ENCODE data around the gene SETD7.

SETD7 gene

DNA sequence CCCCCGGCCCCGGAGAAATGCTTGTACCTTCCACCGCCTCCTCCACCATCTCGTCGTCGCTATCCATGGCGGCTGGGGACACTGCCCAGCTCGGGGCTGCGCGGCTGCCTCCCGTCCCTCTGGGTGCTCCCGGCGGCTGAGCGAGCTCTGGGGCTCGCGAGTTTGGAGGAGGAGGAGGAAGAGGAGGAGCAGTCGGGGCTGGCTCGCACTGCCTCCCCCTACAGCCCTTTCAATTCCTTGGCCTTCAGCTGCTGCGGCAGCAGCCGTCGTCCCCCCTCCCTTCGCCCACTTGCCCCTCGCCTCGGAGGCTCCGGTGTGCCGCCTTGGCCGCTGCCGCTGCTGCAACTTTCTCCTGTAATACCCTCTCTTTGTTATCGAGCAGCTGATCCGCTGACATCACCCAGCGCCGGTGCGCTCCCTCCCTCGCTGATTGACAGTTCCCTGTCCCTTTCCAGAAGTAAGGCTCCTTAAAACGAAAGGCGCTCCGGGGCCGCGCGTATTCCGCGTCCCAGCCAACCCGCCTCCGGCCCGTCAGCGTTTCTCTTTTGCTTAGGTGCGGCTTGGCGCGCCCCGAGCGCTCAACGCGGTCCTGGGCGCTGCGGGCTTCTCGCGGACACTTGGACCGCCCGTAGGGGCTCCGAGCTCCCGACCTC is at the start of gene SETD7:
TSS of gene SETD7 (minus strand) at position 149 of the 653 bp plus-strand sequence. CDS start at position 67, 82 bp downstream.
- peak; percentile 65 for DNase-seq

DNA sequence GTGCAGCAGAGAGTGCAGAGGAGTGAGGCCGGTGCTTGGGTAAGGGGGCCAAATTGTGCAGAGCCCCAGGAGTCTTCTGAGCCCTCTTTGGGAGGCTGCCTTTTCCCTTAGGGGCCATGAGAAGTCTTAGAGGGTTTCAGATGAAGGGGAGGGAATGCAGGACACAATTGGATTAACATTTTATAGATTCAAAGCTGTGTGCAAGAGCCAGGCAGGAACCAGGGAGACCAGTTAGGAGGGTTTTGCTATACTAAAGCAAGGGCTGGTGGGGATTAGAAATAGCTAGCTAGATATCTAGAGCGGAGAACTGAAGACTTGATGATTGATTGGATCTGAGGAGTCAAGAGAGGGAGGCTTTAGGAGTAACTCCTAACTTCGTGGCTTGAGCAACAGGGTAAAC is 49.5 kb upstream of the SETD7 start:
- no peak for DNase-seq

DNA sequence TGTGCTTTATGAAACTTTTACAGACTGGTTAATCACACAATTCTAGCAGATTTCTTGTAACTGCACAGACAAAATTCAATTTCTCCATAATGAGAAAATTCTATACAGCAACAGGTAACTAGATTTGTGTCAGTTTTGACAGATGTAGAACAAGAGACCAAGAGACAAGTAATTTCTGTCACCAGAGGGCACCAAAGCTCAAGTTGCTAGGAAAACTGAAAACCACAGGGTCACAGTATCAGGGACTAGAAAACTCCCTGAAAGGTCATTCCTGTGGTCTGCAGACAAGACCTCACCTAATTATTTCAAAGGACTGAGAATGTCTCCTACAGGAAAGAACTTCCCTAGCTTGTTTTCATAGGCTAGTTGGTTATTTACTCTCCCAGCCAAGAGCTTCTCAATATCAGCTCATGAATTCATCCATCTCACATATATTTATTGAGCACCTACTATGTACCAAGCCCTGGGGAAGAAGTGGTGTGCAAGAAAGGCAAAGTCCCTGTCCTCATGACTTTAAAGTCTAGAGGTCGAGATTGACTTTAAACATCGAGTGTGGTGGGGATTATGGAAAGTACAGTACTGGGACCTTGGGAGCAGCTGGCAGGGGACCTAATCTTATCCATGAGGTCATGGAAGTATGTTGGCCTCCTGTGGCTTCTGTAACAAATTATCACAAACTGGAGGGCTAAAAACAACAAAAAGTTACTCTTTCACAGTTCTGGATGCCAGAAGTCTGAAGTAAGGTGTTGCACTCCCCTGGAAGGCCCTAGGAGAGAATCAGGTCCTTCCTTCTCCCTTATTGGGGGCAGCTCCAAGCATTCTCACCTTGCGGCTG is 47.8 kb upstream of the SETD7 start:
- DNase-seq, result no peak

DNA sequence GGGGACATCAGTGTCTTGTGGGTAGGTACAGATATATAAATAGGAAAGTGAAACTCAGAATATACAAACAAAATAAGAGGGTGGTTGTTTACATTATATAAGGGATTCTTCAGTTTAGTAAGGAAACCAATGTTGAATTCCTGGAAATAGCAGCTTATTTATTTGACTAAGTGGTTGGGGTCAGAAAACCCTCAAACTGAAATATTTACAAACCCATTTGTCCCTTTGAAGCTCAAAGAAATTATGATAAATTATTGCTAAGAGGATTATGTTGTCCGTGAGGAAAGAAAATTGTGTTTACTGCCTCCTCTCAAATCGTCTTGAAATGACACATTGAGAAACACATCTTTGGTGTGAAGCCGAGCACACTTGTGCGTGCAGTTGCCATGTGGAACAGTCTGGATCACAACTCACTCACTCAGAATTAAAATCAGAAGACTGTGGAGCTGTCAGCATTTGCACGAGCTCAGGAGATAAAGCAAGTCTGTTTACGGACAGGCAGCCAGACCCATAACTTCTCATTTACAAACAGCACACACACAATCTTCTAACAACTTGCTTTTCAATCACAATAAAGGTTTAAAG is 46.8 kb upstream of the SETD7 start:
- DNase-seq, result no peak

DNA sequence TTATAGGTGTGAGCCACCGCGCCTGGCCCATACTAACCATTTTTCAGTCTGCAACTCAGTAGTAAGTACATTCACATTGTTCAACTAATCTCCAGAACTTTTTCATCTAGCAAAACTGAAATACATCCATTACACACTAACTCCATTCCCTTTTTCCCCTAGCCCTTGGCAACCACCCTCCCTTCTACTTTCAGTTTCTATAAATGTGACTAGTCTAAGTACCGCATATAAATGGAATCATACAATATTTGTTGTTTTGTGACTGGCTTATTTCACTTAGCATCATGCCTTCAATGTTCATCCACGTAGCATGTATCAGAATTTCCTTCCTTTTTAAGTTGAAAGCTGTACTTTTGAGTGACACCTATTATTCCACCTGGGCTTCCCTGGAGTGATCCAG is 44.6 kb upstream of the SETD7 start:
- DNase-seq, result no peak

DNA sequence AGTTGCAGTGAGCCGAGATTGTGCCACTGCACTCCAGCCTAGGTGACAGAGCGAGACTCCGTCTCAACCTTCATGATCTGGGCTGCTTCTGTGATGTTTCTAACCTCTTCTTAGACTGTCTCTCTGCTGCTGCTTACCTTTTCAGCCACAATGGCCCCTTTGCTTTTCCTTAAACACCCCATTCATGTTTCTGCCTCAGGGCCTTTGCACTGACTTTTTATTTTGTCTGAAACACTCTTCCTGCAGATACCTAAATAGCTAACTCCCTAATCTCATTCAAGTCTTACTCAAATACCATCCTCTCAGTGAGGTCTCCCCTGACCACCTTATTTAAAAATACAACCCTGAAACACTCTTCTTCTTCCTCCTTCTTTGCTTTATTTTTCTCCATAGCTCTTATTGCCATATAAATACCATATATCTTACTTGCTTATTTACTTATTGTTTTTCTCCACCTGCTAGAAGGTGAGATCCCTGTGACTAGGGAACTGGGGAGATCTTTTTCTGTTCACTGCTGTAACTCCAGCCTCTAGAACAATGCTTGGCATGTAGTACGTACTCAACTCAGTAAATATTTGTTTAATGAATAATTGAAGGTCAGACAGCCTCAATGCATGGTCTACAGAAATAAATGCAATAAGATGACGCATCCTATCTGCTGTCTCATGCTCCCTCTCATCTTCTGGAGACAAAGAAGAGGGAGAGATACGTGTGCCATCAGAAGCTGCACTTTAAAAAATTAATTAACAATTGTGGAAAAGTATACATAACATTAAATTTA is 43.8 kb upstream of the SETD7 start:
- no peak for DNase-seq

DNA sequence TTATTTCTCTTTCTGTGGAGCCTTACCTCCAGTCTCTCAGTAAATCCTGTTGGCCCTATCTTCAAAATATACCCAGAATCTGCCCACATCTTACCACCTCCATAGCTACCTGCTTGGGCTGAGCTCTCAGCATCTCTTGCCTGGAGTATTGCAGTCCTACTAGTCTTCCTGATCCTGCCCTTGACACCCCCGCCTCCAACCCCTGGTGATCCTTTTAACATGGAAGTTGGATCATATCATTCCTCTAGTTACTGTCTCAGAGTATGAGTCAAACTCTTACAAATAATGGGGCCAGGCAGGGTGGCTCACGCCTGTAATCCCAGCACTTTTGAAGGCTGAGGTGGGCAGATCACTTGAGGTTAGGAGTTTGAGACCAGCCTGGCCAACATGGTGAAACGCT is 43.1 kb upstream of the SETD7 start:
- DNase-seq, result no peak

DNA sequence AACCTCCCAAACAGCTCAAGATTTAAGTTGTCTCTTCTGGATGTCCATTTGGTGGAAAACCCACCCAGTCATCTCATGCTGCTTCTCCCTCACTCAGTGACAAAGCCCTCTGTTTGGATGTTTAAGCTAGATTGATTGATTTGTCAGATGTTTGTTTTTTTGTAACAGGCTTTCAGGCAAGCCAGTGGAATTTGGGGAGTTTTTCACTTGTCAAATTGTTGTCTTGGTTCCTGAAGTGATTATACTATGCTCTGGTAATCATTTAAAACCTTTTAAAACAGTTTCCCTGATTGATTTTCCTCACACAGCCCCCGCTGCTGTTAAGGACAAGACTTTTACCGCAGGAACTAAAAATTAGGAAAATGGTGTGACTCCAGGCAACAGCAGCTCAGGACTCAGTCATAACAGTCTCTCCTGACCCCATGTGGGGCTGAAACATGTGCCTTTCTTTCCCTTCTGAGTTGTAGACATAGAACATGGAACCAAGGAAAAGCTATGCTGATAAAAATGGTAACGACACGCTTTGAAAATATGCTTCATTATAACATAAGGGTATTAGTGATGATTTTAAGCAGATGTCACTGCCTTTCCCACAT is 40.8 kb upstream of the SETD7 start:
- no peak for DNase-seq

DNA sequence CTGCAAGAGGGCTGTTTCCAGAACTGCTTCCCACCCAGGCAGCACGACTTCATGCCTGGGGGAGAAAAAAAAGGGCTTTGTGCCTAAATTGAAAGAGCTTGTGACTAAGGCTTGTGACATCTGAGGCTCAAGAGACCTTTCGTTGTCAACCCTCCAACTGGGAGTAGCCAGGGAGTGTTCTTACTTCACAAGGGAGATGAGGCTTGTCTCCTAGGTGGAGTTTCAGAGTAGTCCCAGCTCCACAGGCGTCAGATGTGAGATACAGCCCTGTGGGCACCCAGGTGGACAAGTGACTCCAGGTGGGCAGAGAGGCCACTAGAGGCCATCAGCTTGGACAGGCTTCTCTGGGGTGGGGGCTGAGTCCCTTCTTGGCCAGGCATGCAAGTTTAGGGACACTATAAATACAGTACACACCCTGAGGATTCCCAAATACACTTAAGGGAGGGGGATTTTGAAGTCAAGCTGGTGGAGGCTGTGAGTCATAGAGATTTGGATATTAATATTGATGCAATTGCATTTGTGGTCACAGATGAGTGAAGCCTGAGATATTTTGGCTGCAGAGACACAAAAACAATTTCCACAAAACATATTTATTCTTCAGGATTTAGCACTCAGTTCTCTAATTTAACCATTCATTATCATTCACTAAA is 40.1 kb upstream of the SETD7 start:
- no peak for DNase-seq

DNA sequence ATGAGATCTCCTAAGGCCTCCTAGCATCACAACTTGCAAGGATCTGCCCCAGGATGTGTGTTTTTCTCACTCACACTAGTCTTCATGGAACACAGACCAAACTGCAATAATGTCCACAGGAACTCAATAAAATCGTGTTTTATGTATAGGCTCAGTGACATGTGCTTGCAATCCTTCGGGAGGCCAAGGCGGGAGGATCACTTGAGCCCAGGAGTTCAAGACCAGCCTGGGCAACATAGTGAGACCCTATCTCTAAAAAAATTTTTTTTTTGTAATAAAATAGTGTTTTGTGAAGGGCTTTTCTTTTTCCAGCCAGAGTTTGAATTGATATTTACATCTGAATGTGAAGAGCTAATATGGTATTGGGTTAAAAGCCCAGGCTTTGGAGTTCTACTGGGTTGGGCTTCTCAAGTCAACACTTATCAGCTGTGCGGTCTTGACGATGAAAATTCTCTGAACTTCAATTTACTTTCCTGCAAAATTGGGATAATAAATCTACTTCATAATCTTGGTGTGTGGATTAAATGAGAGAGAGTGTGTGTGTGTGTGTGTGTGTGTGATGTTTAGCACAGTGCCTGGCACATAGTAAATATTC is 38.7 kb upstream of the SETD7 start:
- no peak for DNase-seq

DNA sequence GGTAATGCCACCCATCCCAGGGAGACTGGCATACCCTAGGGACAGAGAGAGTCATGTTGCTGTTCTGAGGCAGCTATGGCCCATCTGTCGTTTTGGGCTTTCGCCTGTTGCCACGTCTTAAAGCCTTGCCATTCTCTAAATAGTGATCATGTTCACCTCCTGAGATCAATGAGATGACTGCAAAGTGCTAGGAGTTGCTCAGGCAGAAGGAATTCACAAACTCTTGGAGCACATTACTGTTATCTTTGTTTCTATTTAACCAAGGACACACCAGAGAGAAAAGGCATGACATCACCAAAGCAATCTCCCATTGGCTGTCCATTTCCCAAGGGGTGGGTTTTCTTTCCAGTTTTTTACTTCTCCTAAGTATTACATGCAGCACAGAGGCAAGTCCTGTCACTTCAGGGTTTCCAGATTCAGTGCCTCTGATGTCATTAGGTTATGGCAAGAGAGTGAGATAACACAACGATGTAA is 37.1 kb upstream of the SETD7 start:
- DNase-seq, result no peak

DNA sequence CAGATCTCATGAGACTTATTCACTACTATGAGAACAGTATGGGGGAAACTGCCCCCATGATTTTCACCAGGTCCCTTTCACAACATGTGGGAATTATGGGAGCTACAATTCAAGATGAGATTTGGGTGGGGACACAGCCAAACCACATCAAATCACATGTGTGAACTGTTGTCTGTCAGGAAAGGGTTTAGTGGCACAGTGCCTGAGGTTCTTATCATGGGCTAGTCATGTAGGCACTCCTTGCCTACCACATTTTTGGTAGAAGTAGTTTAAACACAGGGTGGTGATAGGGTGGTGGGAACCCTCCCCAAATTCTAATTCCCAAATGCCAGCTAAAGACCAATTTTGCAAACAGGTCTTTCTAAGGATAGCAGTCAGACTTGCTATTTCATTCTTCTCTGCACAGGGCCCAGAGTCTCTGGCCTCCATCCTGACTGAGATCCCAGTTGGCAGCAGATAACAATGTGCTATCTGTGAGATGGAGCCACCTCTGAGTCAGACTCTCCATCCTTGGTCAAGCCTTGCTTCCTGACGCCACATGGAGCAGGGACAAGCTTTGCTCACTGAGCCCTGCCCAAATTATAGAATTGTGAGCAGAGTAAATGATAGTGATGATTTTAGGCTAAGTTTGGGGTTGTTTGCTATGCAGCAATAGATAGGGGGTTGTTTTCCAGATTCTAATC is 33.5 kb upstream of the SETD7 start:
- no peak for DNase-seq

DNA sequence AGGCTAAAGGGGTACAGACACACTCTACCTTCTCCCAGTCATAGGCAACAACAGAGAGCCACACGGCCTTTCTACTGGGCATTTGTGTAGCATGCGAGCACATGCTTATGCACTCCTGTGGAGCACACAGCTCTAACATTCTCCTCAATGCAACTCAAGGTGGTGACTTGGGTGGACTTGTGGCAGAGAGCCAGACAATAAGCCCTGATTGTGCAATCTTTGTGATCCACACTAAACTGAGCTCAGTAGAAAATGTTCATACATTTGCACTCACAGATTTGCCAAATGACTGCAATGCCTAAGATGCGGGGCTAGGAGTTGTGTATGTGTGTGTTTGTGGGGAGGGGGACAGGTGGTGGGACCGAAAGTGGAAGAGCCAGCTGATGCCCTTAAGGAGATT is 31.4 kb upstream of the SETD7 start:
- DNase-seq, result no peak

DNA sequence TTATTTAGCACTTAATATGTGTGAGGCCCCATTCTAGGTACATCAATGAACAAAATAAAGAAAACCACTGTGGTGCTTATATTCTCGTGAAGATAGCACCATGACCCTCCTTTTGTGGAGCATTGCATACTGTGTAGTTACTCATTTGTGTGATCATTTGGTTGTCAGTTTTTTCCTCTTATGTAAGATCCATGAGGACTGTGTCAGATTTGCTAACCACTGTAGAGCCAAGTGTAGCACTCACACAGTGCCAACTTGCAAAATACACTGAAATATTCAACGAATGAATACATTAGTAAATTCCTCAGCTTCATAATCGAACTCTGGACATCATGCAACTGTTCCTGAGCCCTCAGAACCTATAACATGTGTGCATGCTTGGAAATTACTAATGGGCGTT is 29.5 kb upstream of the SETD7 start:
- no peak for DNase-seq

DNA sequence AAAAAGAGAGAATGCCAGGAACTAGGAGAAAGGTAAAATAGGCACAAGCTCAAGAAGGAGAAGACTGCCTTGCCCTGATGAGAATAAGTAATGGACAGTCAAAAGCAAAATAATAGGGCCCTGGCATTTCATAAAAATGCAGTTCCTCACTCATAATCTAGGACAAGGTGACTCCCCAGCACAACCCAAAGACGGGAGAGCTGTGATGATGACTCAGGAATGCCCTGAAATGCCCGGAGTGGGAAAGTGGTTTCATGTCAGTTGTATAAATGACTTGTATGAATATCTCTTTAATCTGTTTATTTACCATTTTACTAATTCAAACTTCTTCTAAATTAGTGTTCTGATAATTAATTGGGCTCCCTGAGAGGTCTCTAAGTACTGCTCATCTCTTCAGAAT is 28.8 kb upstream of the SETD7 start:
- no peak for DNase-seq

DNA sequence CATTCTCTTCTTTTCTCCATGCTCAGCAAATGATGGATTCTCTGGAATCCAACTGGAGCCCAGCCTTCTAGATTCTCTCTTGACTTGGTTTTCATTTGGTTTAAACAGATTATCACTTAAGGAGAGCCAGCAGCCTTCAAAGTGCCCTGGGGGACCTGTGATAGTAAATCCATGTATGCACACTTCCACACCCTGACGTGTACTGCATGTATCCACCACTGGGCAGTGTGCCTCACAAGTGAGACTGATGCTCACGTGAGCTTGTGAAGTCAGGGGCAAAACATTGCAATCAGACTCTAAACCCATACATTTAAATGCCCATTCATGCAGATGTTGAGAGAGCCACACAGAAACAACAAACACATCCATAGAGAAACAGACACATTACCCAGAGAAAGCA is 28.0 kb upstream of the SETD7 start:
- DNase-seq, result no peak

DNA sequence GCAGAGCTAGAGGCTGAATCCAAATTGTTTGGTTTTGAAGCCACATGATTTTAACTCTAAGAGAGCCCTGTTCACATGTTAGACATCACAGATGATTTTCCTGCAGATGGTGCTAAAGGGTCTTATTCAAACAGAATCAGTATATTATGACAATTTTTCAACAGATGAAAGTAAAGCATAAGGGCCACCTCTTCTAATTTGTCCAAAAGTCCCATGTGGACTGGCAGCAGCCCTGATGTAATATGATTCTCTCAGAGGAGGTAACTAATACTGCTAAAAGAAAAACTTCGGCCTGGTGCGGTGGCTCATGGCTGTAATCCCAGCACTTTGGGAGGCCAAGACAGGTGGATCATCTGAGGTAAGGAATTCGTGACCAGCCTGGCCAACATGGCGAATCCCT is 26.0 kb upstream of the SETD7 start:
- DNase-seq, result no peak

DNA sequence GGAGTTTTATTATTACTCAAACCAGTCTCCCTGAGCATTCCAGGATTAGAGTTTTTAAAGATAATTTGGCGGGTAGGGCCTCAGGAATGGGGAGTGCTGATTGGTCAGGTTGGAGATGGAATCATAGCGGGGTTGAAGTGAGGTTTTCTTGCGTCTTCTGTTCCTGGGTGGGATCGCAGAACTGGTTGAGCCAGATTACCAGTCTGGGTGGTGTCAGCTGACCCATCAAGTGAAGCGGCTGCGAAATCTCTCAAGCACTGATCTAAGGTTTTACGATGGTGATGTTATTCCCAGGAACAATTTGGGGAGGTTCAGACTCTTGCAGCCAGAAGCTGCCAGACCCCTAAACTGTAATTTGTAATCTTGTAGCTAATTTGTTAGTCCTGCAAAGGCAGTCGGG is 25.1 kb upstream of the SETD7 start:
- DNase-seq, result no peak

DNA sequence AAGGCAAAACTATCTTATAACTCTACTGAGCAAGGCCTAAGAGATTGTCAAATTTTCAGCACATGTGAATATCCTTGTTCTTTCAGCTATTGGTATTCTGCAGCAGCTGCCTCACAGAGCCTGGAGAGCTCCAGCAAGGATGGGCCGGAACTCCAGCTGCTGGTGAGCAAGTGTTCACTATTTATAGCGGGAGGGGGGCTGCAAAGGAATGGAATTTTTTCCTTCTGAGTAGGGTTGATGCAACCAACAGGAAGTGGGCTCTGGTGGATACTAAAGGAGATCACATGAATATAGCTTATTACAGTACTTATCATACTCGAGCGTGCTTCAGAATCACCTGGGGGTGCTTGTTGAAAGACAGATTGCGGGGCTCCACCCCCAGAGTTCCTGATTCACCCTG is 20.2 kb upstream of the SETD7 start:
- DNase-seq, result no peak

DNA sequence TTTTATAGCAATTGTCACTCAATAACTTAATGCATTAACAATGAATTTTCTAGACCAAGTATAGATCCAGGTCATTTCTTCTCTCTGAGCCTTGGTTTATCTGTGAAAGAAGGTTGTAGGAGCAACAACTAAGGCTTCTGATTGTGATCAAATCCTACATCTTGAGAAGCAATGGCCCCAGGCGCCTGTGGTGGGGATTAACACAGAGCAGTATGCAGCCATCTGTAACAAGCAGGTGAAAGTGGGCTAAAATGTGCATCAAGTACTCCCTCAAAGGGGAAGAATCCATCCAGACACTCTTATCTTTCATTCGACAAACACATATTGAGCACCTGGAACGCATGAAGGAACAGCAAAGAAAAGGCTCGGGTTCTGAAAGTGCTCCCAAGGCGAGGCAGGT is 19.1 kb upstream of the SETD7 start:
- no peak for DNase-seq

DNA sequence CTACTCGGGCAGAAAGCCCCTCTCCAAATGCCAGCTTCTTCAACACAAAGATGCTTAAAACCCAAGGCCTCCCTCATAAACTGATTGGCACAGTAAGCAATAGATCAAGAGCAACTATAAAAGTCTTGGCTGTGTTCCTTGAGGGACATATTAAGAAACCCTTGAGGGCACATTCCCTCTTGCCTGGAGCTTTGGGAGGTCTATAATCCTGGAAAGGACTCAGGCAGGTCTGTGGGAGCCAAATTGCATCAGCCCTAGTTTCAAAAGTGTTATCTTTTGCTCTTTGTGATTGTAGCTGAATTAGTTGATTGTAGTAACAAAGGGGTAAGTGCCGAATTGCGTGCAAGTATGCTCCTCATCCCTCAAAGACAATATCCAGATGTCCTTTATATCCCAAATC is 18.6 kb upstream of the SETD7 start:
- no peak for DNase-seq

Data from CD4-positive, alpha-beta T cell treated with Interleukin-15 for 1 hour (primary cell).